GM12801 (cell line): Measurements from ENCODE around the gene RIPOR2.

Experiments used
- TF ChIP-seq, protein P1 (sequence below): IDR thresholded peaks from one replicate; pipeline ENCODE4 v1.5.1; 2011; ENCODE audit warnings: control low read depth; ENCODE audit not compliant: insufficient read length; ENCODE audit errors: extremely low read depth

Gene RIPOR2

DNA sequence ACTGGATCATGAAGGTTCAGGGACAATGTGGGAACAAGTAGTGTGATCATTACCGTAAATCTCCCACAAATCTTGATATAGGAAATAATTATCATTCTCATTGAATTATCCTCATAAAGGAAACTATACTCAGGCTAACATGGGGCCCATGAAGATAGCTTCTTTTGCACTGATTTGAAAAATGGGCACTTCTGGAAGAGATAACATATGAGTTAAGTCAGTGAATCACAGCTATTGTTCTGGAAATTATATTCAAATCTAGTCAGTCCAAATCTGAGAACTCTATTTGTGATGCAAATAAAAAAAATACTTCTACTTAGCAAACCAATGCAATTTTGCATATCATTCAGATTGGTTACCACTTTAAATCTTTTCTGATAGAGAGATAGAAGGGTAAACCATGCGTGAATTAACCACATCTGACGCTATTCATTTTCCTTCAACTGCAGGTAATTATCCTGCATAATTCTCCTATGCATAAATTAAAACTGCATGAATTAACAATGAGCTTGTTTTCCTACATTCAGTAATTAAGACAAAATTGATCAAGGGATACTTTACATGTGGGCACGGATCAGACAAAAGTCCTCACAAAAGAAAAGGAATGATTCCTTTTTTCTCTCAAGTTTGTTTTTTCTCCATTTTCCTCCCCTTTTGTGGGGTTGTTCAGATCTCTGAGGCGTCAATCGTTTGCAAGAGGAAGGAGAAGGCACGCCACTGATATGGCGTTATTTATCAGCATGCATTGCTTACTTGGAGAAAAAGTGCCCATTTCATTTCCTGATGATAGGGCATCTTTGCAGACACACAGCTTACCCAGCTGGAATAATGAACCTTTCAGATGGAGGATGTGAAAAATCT lies 36.4 kb downstream of the RIPOR2 start:
- TF ChIP-seq, protein P1, sequence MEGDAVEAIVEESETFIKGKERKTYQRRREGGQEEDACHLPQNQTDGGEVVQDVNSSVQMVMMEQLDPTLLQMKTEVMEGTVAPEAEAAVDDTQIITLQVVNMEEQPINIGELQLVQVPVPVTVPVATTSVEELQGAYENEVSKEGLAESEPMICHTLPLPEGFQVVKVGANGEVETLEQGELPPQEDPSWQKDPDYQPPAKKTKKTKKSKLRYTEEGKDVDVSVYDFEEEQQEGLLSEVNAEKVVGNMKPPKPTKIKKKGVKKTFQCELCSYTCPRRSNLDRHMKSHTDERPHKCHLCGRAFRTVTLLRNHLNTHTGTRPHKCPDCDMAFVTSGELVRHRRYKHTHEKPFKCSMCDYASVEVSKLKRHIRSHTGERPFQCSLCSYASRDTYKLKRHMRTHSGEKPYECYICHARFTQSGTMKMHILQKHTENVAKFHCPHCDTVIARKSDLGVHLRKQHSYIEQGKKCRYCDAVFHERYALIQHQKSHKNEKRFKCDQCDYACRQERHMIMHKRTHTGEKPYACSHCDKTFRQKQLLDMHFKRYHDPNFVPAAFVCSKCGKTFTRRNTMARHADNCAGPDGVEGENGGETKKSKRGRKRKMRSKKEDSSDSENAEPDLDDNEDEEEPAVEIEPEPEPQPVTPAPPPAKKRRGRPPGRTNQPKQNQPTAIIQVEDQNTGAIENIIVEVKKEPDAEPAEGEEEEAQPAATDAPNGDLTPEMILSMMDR: no peak

DNA sequence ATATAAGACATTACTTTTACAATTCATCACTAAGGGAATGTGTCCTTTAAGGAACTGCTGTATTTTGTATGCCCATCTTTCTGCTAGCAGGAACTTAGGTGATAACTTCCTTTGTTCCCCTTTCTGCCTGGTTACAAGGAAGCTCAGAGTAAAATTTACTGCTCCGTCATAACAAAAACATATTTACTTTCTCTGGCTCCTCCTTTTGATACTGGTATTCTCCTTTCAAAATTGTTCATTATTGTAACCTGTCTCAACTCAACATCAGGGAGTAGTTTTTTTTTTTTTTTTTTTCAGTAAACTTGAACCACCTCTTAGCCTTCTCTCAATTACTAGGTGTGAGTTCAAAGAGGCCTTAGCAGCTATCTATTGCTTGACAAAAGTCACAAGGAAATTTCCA lies 37.1 kb downstream of the RIPOR2 start:
- TF ChIP-seq, protein P1: no peak

DNA sequence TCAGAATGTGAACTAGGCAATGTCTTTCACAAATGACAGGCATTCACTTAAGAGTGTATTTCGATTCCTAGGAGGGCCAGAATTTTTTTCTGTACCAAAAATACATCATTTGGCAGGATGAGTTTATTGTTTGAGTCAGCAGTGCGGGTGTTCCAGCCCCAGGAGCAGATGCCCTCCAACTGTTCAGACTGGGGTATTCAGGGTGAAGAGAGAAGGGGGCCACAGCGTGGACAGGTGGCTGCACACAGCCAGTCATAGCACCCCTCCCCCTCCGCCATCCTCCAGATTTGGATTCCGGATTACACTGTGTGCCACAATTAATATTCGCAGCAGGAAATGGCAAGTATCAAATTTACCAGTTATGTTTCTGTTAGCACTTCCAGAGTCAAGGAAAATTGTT lies 38.6 kb downstream of the RIPOR2 start:
- TF ChIP-seq, protein P1: no peak

DNA sequence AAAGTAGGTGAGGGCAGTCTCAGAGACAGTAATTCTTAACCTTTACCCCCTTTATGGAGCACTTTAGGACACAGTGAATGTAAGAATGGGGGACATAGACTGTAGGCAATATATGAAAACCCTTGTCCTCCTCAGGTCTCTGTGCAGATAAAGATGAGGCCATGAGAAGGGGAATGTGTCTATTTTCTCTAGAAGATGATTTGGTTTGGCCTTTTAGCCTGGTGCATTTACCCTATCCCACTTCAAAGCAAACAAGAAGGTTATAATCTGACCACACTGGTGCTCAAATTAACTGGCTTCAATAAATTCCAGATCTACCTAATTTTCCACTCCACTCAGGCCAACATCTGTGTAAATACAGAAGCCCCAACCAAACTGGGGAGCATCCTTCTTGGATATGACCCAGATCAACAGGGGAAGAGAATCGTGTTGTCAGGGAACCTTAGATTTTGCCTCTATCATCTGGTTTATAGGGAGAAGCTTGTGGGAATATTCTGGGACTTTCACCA lies 42.4 kb downstream of the RIPOR2 start:
- TF ChIP-seq, protein P1: no peak

DNA sequence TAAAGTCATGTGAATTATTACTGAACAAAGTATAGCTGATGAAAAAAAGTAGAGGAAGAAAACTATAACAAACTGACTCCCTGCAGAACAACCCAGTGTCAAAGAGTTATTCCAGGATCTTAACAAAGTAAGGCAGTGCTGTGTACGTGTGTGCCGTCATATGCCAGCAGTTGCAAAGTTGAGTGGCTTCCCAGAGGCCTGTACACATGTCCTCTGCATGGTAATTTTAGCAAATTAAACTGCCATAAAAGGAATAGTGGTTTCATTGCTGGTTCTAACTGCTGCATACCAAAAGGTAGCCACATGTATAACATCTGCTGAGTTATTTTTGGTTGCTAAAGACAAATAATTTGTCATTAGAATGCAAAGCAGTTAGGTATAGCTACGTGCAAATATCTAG lies 44.8 kb downstream of the RIPOR2 start:
- TF ChIP-seq, protein P1: no peak

DNA sequence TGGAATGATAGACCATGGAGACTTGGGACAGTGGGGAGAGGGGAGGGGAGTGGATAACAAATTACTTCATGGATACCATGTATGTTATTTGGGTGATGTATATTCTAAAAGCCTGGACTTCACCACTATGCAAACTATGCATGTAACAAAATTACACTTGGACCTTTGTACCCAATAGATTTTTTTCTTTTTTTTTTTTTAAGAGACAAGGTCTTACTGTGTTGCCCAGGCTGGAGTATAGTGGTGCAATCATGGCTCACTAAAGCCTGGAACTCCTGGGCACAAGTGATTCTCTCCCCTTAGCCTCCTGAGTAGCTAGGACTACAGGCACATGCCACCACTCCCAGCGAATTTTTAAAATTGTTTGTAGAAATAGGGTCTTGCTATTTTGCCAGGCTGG lies 45.3 kb downstream of the RIPOR2 start:
- TF ChIP-seq, protein P1: no peak

DNA sequence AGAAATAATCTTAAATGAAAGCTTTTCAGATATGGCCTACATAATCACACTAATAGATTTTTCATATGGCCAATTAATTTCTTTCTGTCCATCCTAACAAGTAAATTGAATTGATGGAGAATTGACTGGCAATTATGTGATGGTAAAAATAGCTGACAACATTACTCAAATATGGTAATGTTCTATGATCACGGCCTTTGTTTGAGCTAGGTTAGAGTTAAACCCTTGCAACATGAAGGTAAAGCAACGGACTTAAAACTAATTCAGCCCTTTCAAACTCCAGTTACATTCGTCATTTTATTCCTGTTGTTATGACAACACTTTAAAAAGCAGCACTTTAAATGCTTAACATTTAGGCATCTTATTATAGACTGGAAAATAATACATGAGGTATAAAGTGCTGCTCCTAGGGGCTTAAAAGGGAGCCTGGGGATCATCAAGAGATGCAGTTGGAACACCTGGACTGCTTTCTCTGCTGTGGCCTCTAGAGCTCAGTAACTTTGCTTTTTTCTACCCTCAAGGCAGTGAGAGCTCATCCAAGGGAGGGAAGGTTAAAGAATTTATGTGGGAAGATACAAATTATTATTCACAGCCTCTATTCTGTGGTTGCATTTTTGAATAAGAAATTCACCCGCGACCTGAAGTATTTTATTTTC lies 46.9 kb downstream of the RIPOR2 start:
- TF ChIP-seq, protein P1: no peak
